ENCODE measurements around the gene DUSP6.

- TF ChIP-seq CTCF (IDR thresholded peaks at IDR 0.05) = no peak
- TF ChIP-seq POLR2AphosphoS5 (IDR thresholded peaks at IDR 0.05) = no peak
- TF ChIP-seq POLR2A (IDR thresholded peaks at IDR 0.05) = no peak
Measured at GRCh38 chr12:89359615-89360014, 7.3 kb upstream of the DUSP6 start.
